Right atrium auricular region (tissue), 2 donors: ENCODE measurements around the gene GATA5. TPM values are rescaled to one million over a fixed set of nuclear protein-coding genes. Genes with fewer than 3 reads are reported as not detected.
A peak's percentile ranks its signal among the peaks of the same experiment; 100 is the strongest.

Experiments used
- DNase-seq: peaks from one replicate; pipeline ENCODE4 v3.0.0-alpha.2; 2019; ENCODE audit warnings: low spot score
- H3K27ac ChIP-seq, 2 donors: fragments of 200-600 bp; sonication (generic); 1 replicate in 1 of 2; 2 replicates in 1 of 2; pipeline ENCODE4 v1.5.1; 2016 to 2019
- H3K27me3 ChIP-seq, 2 donors: fragments of 200-600 bp; sonication (generic); one replicate each; pipeline versions ENCODE4 v1.5.1 to v1.6.0; 2017 to 2019
- H3K36me3 ChIP-seq: fragments of 200-600 bp; sonication (generic); one replicate; pipeline ENCODE4 v1.5.1; 2016
- H3K4me1 ChIP-seq, 2 donors: fragments of 200-600 bp; sonication (generic); one replicate each; pipeline versions ENCODE4 v1.5.1 to v1.6.0; 2017 to 2019
- H3K4me3 ChIP-seq, 2 donors: fragments of 200-600 bp; sonication (generic); 1 replicate in 1 of 2; 2 replicates in 1 of 2; pipeline ENCODE4 v1.5.1; 2017 to 2019; ENCODE audit warnings: mild to moderate bottlenecking in 1 of 2, moderate library complexity in 1 of 2
- H3K9me3 ChIP-seq, 2 donors: fragments of 200-600 bp; sonication (generic); one replicate each; pipeline ENCODE4 v1.5.1; 2019
- total RNA-seq, 2 donors: library from RNA; depleted of rRNA; stranded (reverse); fragments of >200 nt; gene quantifications; one replicate each; pipeline ENCODE4 v1.1.0, GENCODE V29; 2016
- TF ChIP-seq, protein P1 (sequence below), 2 donors: fragments of 200-600 bp; sonication (generic); IDR thresholded peaks; one replicate each; pipeline ENCODE4 v1.5.1; 2019; ENCODE audit warnings: antibody characterized with exemption in 2 of 2

The GATA5 gene
- total RNA-seq, 2 donors from 2014 or later, result 6.9 to 9.6 TPM

DNA sequence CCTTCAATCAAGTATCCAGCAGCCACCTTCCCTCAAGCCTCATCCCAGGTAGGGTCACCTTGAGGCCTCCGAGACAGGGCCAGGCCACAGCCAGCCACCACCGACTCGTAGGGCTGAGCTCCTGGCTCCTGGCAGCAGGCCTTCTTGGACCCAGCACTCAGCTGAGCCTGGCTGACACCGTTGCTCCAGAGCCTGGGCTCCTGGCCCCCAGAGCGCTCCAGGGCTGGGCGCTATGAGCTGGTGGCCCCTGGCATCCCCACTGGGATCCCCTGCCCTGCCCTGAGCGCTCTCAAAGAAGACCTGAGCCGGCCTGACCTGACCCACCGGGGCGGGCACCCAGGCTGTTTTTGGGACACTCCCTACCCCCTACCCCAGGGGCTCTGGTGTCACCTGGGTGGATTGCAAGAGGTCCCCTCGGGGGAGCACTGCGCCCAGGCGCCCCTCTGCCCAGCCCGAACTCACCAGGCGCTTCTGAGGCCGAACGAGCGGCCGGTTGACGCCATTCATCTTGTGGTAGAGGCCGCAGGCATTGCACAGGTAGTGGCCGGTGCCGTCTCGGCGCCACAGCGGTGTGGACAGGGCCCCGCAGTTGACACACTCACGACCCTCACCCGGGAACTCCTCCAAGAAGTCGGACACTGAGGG, 2.7 kb downstream of the GATA5 start:
- no peaks in the 10 kb centered on the region for H3K36me3 ChIP-seq
- DNase-seq, result no peak
- no peak overlapping the region for H3K4me3 ChIP-seq
- H3K27me3 ChIP-seq, result peaks cover 0 to 9% of the 10 kb centered on the region in 2 donors
- H3K4me1 ChIP-seq, result peaks cover 0 to 38% of the 10 kb centered on the region in 2 donors
- no peaks in the 10 kb centered on the region for H3K9me3 ChIP-seq
- TF ChIP-seq, protein P1, sequence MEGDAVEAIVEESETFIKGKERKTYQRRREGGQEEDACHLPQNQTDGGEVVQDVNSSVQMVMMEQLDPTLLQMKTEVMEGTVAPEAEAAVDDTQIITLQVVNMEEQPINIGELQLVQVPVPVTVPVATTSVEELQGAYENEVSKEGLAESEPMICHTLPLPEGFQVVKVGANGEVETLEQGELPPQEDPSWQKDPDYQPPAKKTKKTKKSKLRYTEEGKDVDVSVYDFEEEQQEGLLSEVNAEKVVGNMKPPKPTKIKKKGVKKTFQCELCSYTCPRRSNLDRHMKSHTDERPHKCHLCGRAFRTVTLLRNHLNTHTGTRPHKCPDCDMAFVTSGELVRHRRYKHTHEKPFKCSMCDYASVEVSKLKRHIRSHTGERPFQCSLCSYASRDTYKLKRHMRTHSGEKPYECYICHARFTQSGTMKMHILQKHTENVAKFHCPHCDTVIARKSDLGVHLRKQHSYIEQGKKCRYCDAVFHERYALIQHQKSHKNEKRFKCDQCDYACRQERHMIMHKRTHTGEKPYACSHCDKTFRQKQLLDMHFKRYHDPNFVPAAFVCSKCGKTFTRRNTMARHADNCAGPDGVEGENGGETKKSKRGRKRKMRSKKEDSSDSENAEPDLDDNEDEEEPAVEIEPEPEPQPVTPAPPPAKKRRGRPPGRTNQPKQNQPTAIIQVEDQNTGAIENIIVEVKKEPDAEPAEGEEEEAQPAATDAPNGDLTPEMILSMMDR (IDR thresholded peaks at IDR 0.05), result no peak
- H3K27ac ChIP-seq, result peak overlapping the region; percentile 31 to 61

DNA sequence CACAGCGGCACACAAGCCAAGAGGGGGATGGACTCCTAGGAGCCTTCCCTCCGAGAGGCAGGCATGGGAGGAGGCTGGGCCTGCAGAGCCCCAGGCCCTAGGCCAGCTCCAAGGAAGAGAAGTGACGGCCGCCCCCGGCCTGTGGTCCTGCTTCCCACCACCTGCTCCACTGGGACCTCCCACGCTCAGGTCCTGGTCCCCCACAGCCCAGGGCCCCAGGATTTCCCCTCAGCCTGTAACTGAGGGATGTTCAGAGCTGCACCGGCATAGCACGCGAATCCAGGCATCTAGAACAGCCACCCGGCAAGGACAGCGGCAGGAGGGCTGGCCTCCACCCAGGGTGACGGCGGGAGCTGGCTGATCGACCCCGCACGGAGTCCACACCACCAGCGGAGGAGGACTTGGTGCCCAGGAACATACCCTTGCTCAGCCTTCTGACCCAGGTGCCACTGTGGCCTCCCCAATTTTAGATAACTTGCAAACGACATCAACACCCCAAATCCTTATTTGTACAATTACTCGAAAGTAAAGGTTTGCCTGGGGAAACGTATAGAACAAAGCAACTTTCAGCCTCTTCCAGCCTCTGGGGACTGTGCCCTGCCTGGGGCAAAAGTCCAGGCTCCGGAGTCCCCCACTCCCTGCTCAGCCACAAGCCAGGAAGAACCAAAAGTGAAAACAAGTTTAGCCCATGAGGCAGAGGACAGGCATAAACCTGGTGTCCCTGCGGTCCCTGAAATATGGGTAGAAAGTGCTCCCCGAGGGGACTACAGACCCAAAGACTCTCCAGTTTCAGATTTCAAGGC, 3.5 kb downstream of the GATA5 start:
- Histone ChIP-seq H3K27me3 (peaks cover 0 to 9% of the 10 kb centered on the region in 2 donors), H3K4me3 (no peak overlapping the region), H3K9me3 (no peaks in the 10 kb centered on the region), H3K4me1 (peaks cover 0 to 38% of the 10 kb centered on the region in 2 donors), H3K27ac (peak overlapping the region; percentile 31 to 61), H3K36me3 (no peaks in the 10 kb centered on the region)
- no peak for DNase-seq
- TF ChIP-seq, protein P1 (IDR thresholded peaks at IDR 0.05), result no peak

DNA sequence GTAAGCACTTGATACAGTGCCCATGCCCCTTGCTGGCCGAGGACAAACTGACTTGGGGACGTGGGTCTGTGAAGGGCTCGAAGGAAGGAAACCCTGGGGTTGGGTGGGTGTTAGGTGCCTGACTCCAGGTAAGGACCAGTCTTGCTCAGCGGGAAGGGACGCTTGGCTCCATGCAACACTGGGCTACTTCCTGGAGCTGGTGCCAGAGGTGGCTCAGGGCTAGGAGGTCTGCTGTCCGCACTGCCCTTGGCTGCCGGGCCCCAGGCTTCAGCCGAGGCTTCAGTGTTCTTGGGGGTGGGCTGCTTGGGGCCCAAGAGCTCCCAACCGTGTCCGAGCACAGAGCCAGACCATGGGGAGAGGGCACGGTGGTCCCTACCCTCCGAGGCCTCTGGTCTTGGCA, 5.3 kb downstream of the GATA5 start:
- TF ChIP-seq, protein P1 (IDR thresholded peaks at IDR 0.05), result no peak
- H3K4me1 ChIP-seq, result peaks cover 0 to 28% of the 10 kb centered on the region in 2 donors
- H3K9me3 ChIP-seq, result no peaks in the 10 kb centered on the region
- no peak for DNase-seq
- no peak overlapping the region for H3K27ac ChIP-seq
- H3K36me3 ChIP-seq, result no peaks in the 10 kb centered on the region
- peaks cover 0 to 9% of the 10 kb centered on the region in 2 donors for H3K27me3 ChIP-seq
- no peak overlapping the region for H3K4me3 ChIP-seq

DNA sequence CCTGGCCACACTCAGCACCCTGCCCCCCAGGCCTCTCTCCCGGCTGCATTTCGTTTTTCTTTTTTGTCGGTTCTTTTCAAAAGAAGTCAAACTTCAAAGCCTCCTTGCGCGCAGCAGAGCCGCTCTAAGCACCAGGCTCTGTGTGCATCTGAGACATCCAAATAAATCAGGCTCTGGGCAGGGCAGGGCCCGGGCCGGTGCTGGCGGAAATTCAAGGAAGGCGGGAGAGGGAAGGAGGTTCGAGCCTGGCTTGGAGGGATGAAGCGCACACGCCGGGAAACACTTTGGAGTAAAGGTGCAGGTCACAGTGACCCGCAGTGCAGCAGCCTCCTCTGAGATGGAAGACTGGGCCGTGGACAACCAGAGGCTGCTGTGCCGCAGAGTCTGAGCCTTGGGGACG, 5.8 kb downstream of the GATA5 start:
- peaks cover 0 to 8% of the 10 kb centered on the region in 2 donors for H3K27me3 ChIP-seq

DNA sequence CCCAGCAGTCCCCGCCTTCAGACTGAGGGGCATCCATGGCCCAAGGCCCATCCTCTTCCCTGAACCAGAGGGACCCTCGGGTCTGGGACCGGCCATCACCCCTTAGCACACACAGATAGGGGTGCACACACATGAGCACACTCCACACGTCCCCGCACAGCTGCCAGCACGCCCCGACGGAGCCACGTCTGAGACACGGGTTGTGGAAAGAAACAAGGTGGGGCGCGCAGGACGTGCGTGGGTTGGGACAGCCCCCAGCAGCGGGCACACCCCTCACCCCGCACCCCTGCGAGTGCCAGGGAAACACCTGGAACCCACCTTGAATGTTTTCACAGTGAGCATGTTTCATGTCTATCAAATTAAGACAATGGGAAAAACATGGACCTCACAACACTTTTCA, 6.4 kb downstream of the GATA5 start:
- DNase-seq, result no peak
- TF ChIP-seq, protein P1 (IDR thresholded peaks at IDR 0.05), result no peak
- no peak overlapping the region for H3K4me3 ChIP-seq
- H3K9me3 ChIP-seq, result no peaks in the 10 kb centered on the region
- no peaks in the 10 kb centered on the region for H3K36me3 ChIP-seq
- peaks cover 0 to 6% of the 10 kb centered on the region in 2 donors for H3K27me3 ChIP-seq
- H3K4me1 ChIP-seq, result peaks cover 0 to 19% of the 10 kb centered on the region in 2 donors
- no peak overlapping the region for H3K27ac ChIP-seq

More for the DNA sequence above, 5.8 kb downstream of the GATA5 start:
- TF ChIP-seq, protein P1 (IDR thresholded peaks at IDR 0.05), result no peak
- no peak overlapping the region for H3K27ac ChIP-seq
- H3K9me3 ChIP-seq, result no peaks in the 10 kb centered on the region
- H3K4me1 ChIP-seq, result peaks cover 0 to 23% of the 10 kb centered on the region in 2 donors
- no peak overlapping the region for H3K4me3 ChIP-seq
- DNase-seq, result no peak
- H3K36me3 ChIP-seq, result no peaks in the 10 kb centered on the region
